ENCODE results near the gene MMP25. TPM values are rescaled to one million over a fixed set of nuclear protein-coding genes. Genes with fewer than 3 reads are reported as not detected.
A peak's percentile ranks its signal among the peaks of the same experiment; 100 is the strongest.

The MMP25 gene
- total RNA-seq, 1 experiment from 2014 or later: not detected

GRCh38 chr16:3017344-3017743 is 29.0 kb upstream of the MMP25 start:
- no peak for DNase-seq (ENCODE audit: low read depth)

- DNase-seq (ENCODE audit: low read depth): no peak
These were observed 28.4 kb upstream of the MMP25 start, which contains the start of gene CLDN6 for GRCh38 chr16:3017794-3018506. CLDN6 (minus strand) TSS chr16:3018183; CDS start chr16:3016021, 2,162 bp downstream.

GRCh38 chr16:3019594-3020246 is 26.6 kb upstream of the MMP25 start:
- no peak for DNase-seq (ENCODE audit: low read depth)

GRCh38 chr16:3020247-3020603 is 26.1 kb upstream of the MMP25 start, which contains the start of gene TNFRSF12A:
TNFRSF12A (plus strand) TSS chr16:3020368; CDS start chr16:3020398, 30 bp downstream.
- peak; percentile 78 for DNase-seq (ENCODE audit: low read depth)

- peak; percentile 89 for DNase-seq (ENCODE audit: low read depth)
These were observed 25.5 kb upstream of the MMP25 start for GRCh38 chr16:3020604-3021448.

GRCh38 chr16:3021449-3022207 is 24.7 kb upstream of the MMP25 start:
- peak; percentile 95 for DNase-seq (ENCODE audit: low read depth)

GRCh38 chr16:3022208-3022683 is 24.1 kb upstream of the MMP25 start:
- peak; percentile 94 for DNase-seq (ENCODE audit: low read depth)

- DNase-seq (ENCODE audit: low read depth): no peak
These were observed 23.5 kb upstream of the MMP25 start for GRCh38 chr16:3022684-3023414.

GRCh38 chr16:3023415-3023668 is 23.0 kb upstream of the MMP25 start:
- DNase-seq (ENCODE audit: low read depth): peak; percentile 76

GRCh38 chr16:3023669-3024478 is 22.5 kb upstream of the MMP25 start, which contains the start of the genes HCFC1R1 and THOC6:
HCFC1R1 (minus strand) TSS chr16:3023942; CDS start chr16:3023941, 1 bp downstream.
THOC6 (plus strand) TSS chr16:3024035; CDS start chr16:3024327, 292 bp downstream.
- peak; percentile 95 for DNase-seq (ENCODE audit: low read depth)

- no peak for DNase-seq (ENCODE audit: low read depth)
These were observed 21.0 kb upstream of the MMP25 start for GRCh38 chr16:3025032-3026002.

- no peak for DNase-seq (ENCODE audit: low read depth)
These were observed 20.4 kb upstream of the MMP25 start for GRCh38 chr16:3026003-3026378.

GRCh38 chr16:3026609-3027488 is 19.5 kb upstream of the MMP25 start:
- DNase-seq (ENCODE audit: low read depth): no peak

- no peak for DNase-seq (ENCODE audit: low read depth)
These were observed 18.9 kb upstream of the MMP25 start for GRCh38 chr16:3027489-3027795.

- DNase-seq (ENCODE audit: low read depth): no peak
These were observed 18.2 kb upstream of the MMP25 start for GRCh38 chr16:3027983-3028715.

GRCh38 chr16:3028716-3029319 is 17.5 kb upstream of the MMP25 start:
- DNase-seq (ENCODE audit: low read depth): no peak
